Measurements from ENCODE around the gene CDK10.
"Not testable (repeated sequence)": the region's sequence is repeated elsewhere in the genome, so short reads cannot be mapped to it uniquely, and the experiment has no call there.

Gene CDK10

GRCh38 chr16:89697161-89697615 lies 10.7 kb downstream of the CDK10 start:
- DNase-seq, result no peak

- DNase-seq, result no peak
These were observed 11.3 kb downstream of the CDK10 start for GRCh38 chr16:89697616-89698331.

- not testable (repeated sequence) for DNase-seq
These were observed 12.2 kb downstream of the CDK10 start for GRCh38 chr16:89698717-89699116.

GRCh38 chr16:89699629-89700099 lies 13.2 kb downstream of the CDK10 start:
- DNase-seq, result not testable (repeated sequence)

GRCh38 chr16:89700100-89700648 lies 13.7 kb downstream of the CDK10 start:
- DNase-seq, result peak; percentile 97

- peak; percentile 23 for DNase-seq
These were observed 14.3 kb downstream of the CDK10 start for GRCh38 chr16:89700649-89701424.

- peak; percentile 78 for DNase-seq
These were observed 15.2 kb downstream of the CDK10 start, which contains the start of gene SPATA2L for GRCh38 chr16:89701425-89702406. SPATA2L (minus strand) TSS chr16:89701705; CDS start chr16:89701232, 473 bp downstream.

- DNase-seq, result no peak
These were observed 17.8 kb downstream of the CDK10 start for GRCh38 chr16:89704281-89704680.

GRCh38 chr16:89705006-89705405 lies 18.5 kb downstream of the CDK10 start:
- DNase-seq, result no peak

GRCh38 chr16:89706518-89707260 lies 20.2 kb downstream of the CDK10 start:
- DNase-seq, result no peak

- no peak for DNase-seq
These were observed 21.2 kb downstream of the CDK10 start for GRCh38 chr16:89707695-89708094.

- DNase-seq, result no peak
These were observed 22.0 kb downstream of the CDK10 start for GRCh38 chr16:89708481-89708931.

GRCh38 chr16:89709166-89709565 lies 22.7 kb downstream of the CDK10 start:
- no peak for DNase-seq

- DNase-seq, result no peak
These were observed 23.4 kb downstream of the CDK10 start for GRCh38 chr16:89709716-89710432.

GRCh38 chr16:89710709-89711564 lies 24.4 kb downstream of the CDK10 start:
- no peak for DNase-seq

GRCh38 chr16:89711601-89712273 lies 25.2 kb downstream of the CDK10 start:
- peak; percentile 75 for DNase-seq

GRCh38 chr16:89712274-89712781 lies 25.8 kb downstream of the CDK10 start:
- peak; percentile 35 for DNase-seq

- no peak for DNase-seq
These were observed 30.0 kb downstream of the CDK10 start for GRCh38 chr16:89716493-89716892.
